GM21529 (cell line): ENCODE results near the gene RTL10.

Source experiments
- ATAC-seq: cut with Tn5 transposase; IDR thresholded peaks from one replicate; pipeline ENCODE4 v1.9.1; 2021; ENCODE audit not compliant: unreplicated experiment

The RTL10 gene

GRCh38 chr22:19877626-19878339 is 23.1 kb upstream of the RTL10 start:
- no peak for ATAC-seq

- no peak for ATAC-seq
Observed at GRCh38 chr22:19876941-19877625, 22.4 kb upstream of the RTL10 start.

GRCh38 chr22:19876314-19876940 is 21.8 kb upstream of the RTL10 start:
- no peak for ATAC-seq

- ATAC-seq: no peak
Observed at GRCh38 chr22:19875531-19876313, 21.0 kb upstream of the RTL10 start.

GRCh38 chr22:19875061-19875530 is 20.4 kb upstream of the RTL10 start:
- no peak for ATAC-seq

GRCh38 chr22:19874307-19875060 is 19.8 kb upstream of the RTL10 start:
- ATAC-seq: no peak

GRCh38 chr22:19873960-19874306 is 19.3 kb upstream of the RTL10 start:
- ATAC-seq: no peak

- ATAC-seq: no peak
Observed at GRCh38 chr22:19873138-19873959, 18.7 kb upstream of the RTL10 start.

- no peak for ATAC-seq
Observed at GRCh38 chr22:19872779-19873137, 18.1 kb upstream of the RTL10 start.

- no peak for ATAC-seq
Observed at GRCh38 chr22:19871845-19872778, 17.4 kb upstream of the RTL10 start.

GRCh38 chr22:19871023-19871844 is 16.6 kb upstream of the RTL10 start:
- ATAC-seq: no peak

GRCh38 chr22:19870153-19871022 is 15.7 kb upstream of the RTL10 start:
- no peak for ATAC-seq

- no peak for ATAC-seq
Observed at GRCh38 chr22:19869497-19870152, 15.0 kb upstream of the RTL10 start.

- no peak for ATAC-seq
Observed at GRCh38 chr22:19868773-19869471, 14.2 kb upstream of the RTL10 start.

- no peak for ATAC-seq
Observed at GRCh38 chr22:19868333-19868732, 13.7 kb upstream of the RTL10 start.

- no peak for ATAC-seq
Observed at GRCh38 chr22:19867617-19868016, 12.9 kb upstream of the RTL10 start.
